Stimulated activated CD8-positive, alpha-beta memory T cell treated with anti-CD3 and anti-CD28 coated beads, Interleukin-7, amount 100 ng/mL, for 1 hour (primary cell): ENCODE data around the gene ARHGAP6.

Source experiments
- DNase-seq, 2 donors: peaks; one replicate each; pipeline ENCODE4 v3.0.0-alpha.2; 2020; ENCODE audit warnings: low read depth in 2 of 2

Gene ARHGAP6

DNA sequence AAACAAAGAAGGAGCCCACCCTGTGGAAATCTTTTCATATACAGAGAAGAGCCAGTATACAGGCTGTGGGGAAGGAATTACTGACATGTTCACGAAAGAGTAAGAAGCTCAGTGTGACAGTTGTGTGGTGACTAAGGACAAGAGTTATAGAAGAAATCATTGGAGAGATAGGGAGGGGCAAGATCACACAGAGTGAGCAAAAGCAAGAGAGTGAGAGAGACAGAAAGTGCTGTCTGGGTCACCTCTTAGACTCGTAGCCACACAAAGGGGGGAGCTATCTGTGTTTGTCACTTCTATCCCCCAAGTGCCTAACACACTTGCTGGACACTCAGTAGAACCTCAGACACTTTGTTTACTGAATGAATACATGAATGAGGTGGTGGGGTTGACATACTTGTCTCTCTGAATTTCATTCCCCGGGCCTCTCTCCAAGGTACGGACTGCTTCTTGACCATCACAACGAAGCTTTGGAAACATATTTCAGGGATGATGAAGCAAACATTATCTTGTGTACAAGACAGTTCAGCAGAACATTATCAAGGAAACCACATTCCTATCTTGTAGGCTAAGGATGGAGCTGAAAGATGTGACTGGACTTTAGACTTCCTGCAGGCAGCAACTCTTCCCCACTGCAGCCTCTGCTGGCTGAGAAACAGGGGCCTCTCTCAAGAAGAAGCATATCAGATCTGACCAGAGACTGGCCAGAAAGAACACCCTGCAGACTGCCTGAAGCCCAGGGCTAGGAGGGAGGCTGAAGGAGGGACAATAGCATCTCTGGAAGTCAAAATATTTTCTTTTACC, 204.3 kb downstream of the ARHGAP6 start:
- DNase-seq = no peak

- DNase-seq = no peak
Measured at GRCh38 chrX:11460347-11460746, 205.4 kb downstream of the ARHGAP6 start.

- no peak for DNase-seq
Measured at GRCh38 chrX:11458170-11458569, 207.6 kb downstream of the ARHGAP6 start.

GRCh38 chrX:11451151-11451550, 214.6 kb downstream of the ARHGAP6 start:
- DNase-seq = no peak

- no peak for DNase-seq
Measured at GRCh38 chrX:11450354-11450753, 215.4 kb downstream of the ARHGAP6 start.

DNA sequence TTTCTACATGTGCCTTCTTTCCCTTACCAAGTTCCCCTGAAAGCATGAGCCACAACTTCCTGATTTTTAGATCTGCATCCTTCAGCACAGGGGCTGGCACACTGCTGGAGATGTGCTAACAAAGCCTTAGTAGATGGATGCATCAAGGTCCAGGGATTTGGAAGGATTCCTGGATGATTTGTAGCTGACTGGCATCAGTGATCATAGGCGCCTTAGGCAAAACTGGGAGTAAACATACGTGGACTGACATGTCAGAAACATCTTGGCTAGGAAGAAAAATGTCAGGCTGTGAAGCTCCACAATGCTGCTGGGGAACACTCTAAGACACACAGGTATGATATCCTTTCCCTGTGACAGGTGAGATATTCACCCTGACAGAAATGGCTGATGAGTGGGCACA, 216.1 kb downstream of the ARHGAP6 start:
- DNase-seq = no peak

GRCh38 chrX:11447418-11447817, 218.3 kb downstream of the ARHGAP6 start:
- DNase-seq = no peak

DNA sequence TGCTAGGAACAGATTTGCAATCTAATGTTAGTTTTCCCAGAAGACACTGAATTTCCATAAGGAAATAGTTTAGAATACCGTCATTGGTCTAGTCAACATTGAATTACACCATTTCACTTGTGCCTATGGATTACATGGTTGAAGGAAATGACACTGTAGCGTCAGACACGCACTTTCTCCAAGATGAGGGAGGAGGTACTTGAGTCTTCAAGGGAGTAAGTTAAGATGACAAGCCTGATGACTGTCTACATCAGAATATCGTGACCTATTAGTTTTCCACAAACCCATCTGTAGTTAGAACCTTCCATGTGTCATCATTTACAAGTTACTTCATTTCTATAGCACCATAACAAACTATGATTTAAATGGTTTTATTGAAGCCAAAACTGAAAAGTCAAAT, 218.8 kb downstream of the ARHGAP6 start:
- DNase-seq = no peak

DNA sequence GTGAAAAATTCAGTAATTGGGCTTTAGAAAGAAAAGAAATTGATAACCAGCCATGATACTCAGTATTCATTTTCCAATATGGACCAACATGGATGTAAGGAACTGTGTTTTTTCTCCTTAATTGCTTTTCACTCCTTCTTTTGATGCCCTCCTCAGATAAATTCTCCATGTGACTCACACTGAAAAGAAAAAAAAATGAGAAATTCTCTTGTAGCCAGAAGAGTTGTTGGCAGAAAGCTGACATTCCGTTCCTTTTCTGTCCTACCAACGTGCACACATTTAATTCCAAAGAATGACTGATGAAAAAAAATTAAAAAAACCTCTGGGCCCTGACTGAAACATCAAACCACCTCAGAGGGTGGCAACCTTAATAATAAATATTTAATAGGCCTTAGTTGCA, 219.4 kb downstream of the ARHGAP6 start:
- DNase-seq = no peak

DNA sequence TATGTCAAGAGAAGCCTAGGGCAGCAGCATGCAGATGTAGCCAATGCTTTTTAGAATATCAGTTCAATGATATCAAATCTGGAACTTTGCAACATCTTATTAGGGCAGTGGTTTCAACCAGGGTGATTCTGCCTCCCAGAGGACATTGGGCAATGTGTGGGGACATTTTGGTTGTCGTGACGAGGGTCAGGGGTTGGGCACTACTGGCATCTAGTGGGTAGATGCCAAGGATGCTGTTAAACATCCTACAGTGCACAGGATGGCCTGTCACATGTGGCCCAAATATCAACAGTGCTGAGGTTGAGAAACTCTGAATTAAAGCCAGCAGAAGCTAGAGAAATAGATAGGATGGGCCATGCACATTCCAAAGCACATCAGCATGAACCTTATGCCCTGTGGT, 220.2 kb downstream of the ARHGAP6 start:
- no peak for DNase-seq

GRCh38 chrX:11444052-11444451, 221.7 kb downstream of the ARHGAP6 start:
- DNase-seq = no peak

DNA sequence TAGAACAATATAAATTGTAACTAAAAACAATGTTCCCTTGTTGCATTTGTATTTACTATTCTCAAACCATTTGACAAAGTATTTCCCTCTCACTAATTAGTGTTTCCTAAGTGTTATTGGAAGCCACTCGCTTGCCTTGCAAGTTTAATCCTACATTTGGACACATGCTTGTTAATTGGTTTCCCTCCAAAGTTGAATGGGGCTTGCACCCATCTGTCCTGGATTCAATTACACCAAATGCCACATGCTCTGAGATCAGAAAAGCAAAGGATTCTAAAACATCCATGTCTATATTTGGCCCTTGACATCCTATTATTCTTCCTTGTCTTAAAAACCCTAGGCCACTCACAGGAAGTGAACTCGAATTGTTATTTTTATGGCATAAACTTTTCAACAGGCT, 225.9 kb downstream of the ARHGAP6 start:
- DNase-seq = no peak

DNA sequence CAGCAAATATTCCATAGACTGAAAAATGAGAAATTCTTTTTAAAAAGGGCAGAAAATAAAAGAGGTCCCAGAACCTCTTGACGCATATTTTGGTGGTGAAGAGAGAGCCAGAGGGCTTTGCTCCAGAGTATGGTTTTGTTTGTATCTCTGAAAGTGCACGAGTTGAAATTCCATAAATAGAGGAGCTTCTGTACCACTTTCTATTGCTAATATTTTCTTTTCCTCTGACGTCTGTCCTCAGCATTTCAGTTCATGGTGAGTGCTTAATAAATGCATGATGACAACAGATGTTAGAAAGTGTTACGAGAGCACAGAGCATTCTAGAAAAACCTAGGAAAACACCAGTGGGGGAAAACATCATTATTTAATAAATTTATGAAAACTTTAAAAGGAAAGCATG, 227.0 kb downstream of the ARHGAP6 start:
- no peak for DNase-seq

DNA sequence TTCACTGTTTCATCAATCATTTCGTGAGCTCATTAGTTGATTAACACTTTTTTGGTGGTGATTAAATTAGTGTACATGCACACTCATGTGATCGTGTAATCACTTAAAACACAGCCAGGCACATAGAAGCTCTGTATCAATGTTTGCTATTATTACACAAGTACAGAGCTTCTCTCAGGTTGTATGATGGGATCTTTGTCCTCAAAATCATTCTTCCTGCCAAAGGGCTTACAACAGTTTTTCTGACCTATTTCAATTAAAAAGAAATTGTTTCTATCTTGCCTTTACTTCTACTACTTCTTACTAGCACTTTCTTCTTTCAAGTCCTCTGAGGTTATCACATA, 227.4 kb downstream of the ARHGAP6 start:
- no peak for DNase-seq

DNA sequence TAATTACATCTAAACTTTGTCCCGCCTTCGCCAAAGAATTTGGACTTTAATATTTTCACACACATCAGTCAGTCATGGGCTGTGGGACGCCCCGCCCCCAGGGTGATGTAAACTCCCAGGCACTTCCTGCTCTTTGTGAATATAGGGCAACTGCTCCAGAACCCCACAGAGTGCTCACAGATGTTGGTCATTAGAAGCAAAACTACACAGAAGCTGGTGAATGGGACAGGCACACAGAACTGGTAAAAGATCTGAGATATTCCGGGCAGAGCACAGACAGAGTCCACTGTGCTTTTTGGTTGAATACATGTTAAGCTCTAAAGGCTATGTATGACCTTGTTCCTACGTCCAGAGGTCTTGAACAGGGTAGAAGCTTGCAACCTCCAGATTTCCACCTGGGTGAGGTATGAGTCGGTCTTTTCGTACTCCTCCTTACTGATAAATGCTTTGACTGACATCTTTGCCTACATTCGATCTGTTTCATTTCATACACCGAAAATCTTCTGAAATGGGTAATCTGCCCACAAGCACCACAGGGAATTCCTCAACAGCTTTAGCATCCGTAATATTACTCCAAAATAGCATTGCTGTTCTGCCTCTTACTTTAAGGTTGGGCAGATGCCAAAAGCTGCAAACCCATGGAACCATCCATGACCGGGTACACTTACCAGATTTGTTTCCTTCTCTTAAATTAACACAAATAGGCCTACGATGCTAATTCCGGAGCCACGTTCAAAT, 227.9 kb downstream of the ARHGAP6 start:
- no peak for DNase-seq

- no peak for DNase-seq
Measured at GRCh38 chrX:11435568-11435967, 230.2 kb downstream of the ARHGAP6 start.

DNA sequence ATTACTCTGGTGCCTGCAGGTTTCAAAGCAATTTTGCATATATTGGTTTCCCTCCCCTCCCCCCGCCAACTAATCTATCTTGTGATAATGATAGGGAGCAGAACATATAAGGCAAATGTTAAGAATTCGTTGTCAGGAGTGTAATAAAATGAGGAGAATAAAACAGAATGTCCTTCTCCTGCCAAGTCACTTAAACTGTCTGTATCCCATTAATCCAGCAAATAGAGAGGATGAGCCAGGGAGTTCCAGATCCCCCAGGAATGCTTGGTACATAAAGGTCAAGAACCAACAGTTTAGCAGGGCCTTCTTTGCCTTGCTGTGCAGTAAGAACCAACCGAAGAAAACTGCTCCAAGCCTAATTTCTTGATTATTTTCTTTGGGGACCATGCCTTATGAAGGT, 231.1 kb downstream of the ARHGAP6 start:
- no peak for DNase-seq

GRCh38 chrX:11431786-11432185, 233.9 kb downstream of the ARHGAP6 start:
- DNase-seq = no peak

DNA sequence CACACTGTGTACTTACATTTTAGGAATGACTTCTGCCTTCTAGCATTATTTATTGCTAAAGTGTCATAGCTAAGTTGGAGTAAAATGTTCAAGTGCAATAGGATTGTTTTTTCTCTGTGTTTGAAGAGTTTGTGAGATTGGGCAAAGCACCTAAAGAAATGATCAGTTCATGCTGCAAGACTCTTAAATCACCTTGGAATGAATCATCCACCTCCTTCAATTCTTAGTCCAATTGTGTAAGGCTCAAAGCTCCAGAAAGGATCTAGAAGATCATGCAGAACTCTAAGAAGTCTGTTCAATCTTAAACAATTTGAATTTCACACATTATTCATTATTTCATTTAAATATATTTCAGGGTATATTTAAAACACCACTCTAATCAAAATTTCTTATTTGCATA, 235.4 kb downstream of the ARHGAP6 start:
- DNase-seq = no peak

GRCh38 chrX:11429538-11430085, 236.1 kb downstream of the ARHGAP6 start:
- no peak for DNase-seq

DNA sequence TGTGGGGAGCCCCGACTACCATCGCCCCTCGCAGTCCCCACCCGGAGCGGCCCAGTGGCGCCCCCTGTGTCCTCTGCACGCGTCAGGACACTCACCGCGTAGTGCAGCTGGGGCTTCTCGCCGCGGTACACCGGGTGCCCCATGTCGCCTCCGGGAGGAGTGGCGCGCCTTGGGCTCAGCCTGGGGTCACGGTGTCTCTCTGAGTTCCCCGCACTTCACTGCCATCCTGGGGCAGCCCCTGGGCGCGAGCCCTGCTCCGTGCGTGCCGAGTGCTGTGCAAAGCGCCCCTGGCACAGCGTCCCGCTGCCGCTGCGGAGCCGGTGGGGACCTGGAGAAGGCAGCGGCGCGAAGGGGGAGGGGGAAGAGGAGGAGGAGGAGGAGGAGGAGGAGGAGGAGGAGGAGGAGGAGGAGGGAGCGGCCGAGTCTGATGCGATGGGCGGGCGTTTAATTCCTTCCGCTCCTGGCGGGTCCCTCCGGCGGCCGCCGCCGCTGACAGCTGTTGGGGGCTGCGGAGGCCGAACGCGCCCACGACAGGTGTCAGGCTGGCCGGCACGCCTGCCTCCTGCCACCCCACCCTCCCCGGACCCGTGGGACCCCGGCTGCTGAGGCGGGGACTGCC, 238.2 kb downstream of the ARHGAP6 start:
- DNase-seq = no peak

DNA sequence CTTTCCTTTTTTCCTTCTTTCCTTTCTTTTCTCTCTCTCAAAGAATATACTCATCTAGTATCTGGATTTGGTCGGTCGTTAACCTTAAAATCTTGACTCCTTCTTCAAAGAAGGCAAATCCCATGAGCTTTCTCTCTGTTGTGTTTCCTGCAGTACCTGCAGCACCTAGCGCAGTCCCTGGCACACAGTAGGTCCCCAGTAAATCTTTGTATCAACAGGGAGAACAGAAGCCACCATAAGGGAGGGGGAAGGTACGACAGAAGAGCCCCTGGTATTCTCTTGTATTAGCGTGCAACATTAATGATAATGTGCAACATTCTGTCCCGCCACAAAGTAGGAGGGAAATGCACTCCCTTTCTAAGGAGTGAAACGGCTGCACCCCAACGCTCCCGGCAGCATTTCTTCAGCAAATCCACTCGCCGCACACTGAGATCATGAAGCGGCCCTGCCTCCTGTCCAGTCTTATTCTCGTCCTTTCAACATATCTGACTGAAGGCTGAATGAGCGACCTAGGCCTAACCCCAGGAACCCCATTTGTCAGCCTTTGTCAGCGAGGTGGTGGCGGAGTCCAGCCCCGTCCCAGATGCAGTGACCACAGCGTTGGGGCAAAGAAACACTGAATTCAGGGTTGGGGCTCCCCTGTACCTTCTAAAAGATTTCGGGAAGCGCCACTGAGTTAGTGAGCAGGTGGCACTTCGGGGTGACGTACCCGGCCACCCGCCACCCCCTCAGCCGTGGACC, 238.8 kb downstream of the ARHGAP6 start:
- DNase-seq = no peak
